ENCODE results near the gene KRTAP2-3. TPM values are rescaled to one million over a fixed set of nuclear protein-coding genes. Genes with fewer than 3 reads are reported as not detected.
"Not testable (repeated sequence)": the region's sequence is repeated elsewhere in the genome, so short reads cannot be mapped to it uniquely, and the experiment has no call there.

The KRTAP2-3 gene
- total RNA-seq (2022) (not detected in 2 replicates), Bru-seq, nascent RNA (not detected), BruChase-seq, experiment 1, labeled RNA remaining after a 6-hour chase (not detected), BruChase-seq, experiment 2, labeled RNA remaining after a 2-hour chase (not detected)
- long read RNA-seq = 0 reads

DNA sequence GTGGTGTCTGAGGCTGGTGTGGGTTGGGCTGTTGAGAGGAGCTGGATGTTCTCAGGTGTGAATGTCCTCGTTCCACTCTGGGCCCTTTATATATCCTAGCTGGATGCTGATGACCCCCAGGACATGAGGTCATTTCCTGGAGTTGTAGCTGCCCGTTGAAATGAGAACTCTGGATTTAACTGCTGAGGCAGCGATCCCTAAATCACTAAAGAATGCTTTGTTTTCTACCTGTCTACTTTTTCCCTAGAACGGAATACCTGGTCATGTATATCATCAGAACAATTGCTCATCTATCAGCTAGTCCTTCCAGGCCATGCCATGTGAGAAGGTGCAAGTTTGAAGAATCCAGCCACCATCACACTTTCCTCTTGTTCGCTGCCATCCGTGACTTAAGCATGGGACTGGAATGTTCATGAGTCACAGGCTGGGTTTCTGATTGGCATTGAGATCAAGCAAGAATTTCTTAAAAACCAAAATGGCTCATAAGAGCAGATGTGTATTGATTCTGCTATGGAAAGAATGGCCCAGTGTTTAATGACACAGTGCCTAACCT lies at the start of gene KRTAP2-3:
KRTAP2-3 (minus strand) TSS at position 63 of the 553 bp plus-strand sequence. CDS start 64 bp downstream, outside the sequence.
- DNase-seq (ENCODE audit: unreplicated experiment) = peak; percentile 62
- no peaks in the 10 kb centered on the region for H3K36me3 Mint-ChIP-seq (ENCODE audit: insufficient read depth, unreplicated experiment)
- H3K27me3 Mint-ChIP-seq (ENCODE audit: insufficient read depth, unreplicated experiment) = no peaks in the 10 kb centered on the region
- H3K27ac Mint-ChIP-seq (ENCODE audit: low read depth, unreplicated experiment) = peak within 1 kb of the TSS; percentile 32
- no peak within 1 kb of the TSS for H3K4me3 Mint-ChIP-seq (ENCODE audit: unreplicated experiment)
- no peaks in the 10 kb centered on the region for H3K9me3 Mint-ChIP-seq (ENCODE audit: unreplicated experiment)
- BruUV-seq (replicated peaks) = no TSS peak
- CTCF ChIA-PET = interaction anchor here (0.6 kb wide), 1 partner anchor 261 kb away, joined by 3 read pairs; no protein-coding TSS in a partner anchor
- peaks cover 25% of the 10 kb centered on the region for H3K4me1 Mint-ChIP-seq (ENCODE audit: insufficient read depth, unreplicated experiment)
- TF ChIP-seq, protein P1, sequence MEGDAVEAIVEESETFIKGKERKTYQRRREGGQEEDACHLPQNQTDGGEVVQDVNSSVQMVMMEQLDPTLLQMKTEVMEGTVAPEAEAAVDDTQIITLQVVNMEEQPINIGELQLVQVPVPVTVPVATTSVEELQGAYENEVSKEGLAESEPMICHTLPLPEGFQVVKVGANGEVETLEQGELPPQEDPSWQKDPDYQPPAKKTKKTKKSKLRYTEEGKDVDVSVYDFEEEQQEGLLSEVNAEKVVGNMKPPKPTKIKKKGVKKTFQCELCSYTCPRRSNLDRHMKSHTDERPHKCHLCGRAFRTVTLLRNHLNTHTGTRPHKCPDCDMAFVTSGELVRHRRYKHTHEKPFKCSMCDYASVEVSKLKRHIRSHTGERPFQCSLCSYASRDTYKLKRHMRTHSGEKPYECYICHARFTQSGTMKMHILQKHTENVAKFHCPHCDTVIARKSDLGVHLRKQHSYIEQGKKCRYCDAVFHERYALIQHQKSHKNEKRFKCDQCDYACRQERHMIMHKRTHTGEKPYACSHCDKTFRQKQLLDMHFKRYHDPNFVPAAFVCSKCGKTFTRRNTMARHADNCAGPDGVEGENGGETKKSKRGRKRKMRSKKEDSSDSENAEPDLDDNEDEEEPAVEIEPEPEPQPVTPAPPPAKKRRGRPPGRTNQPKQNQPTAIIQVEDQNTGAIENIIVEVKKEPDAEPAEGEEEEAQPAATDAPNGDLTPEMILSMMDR (IDR thresholded peaks at IDR 0.05; ENCODE audit: unreplicated experiment) = no peak
- POLR2A ChIA-PET = interaction anchor here (1.5 kb wide), 1 partner anchor 14 kb away, joined by 3 read pairs; no protein-coding TSS in a partner anchor
- intact Hi-C loops (cut with micrococcal nuclease) = loop anchor here (10.0 kb wide), 1 partner anchor 145 kb away; no protein-coding TSS in a partner anchor

GRCh38 chr17:41108728-41109386 lies 48.9 kb upstream of the KRTAP2-3 start:
- DNase-seq (ENCODE audit: unreplicated experiment); H3K27me3 Mint-ChIP-seq (ENCODE audit: insufficient read depth, unreplicated experiment); BruUV-seq (replicated peaks); H3K9me3 Mint-ChIP-seq (ENCODE audit: unreplicated experiment); intact Hi-C loops (cut with micrococcal nuclease); H3K4me3 Mint-ChIP-seq (ENCODE audit: unreplicated experiment); H3K4me1 Mint-ChIP-seq (ENCODE audit: insufficient read depth, unreplicated experiment); H3K27ac Mint-ChIP-seq (ENCODE audit: low read depth, unreplicated experiment); H3K36me3 Mint-ChIP-seq (ENCODE audit: insufficient read depth, unreplicated experiment); POLR2A ChIA-PET; CTCF ChIA-PET: not testable (repeated sequence)

DNA sequence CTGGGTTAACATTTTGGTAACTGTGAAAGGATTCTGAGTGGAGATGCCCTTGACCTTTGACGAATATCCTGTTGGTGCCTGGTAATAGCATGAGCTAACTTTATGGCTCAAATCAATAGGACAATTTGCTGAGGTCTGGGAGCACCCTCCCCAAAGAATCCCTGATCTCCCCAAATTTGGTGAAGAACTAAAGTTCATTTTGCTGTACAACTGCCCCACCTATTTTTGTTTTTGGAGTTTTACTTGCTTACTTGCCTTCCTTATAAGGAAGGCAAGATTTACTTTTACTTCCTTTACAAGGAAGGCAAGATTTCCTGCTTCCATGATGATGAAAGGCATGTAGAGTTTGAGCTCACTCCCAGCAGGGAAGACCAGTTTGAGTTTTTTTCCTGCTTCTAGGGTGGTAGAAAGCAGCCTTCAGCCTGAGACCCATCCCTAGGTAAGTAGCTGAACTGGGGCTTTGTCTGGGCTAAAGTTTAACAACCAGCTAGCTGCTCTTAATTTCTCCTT lies 48.1 kb upstream of the KRTAP2-3 start:
- no peak for DNase-seq (ENCODE audit: unreplicated experiment)
- Mint-ChIP-seq H3K36me3 (ENCODE audit: insufficient read depth, unreplicated experiment) (no peaks in the 10 kb centered on the region), H3K4me3 (ENCODE audit: unreplicated experiment) (no peak overlapping the region), H3K27ac (ENCODE audit: low read depth, unreplicated experiment) (no peak overlapping the region), H3K27me3 (ENCODE audit: insufficient read depth, unreplicated experiment) (no peaks in the 10 kb centered on the region), H3K9me3 (ENCODE audit: unreplicated experiment) (no peaks in the 10 kb centered on the region), H3K4me1 (ENCODE audit: insufficient read depth, unreplicated experiment) (no peaks in the 10 kb centered on the region)
- ChIA-PET CTCF (no interaction called here), POLR2A (no interaction called here)
- TF ChIP-seq, protein P1 (IDR thresholded peaks at IDR 0.05; ENCODE audit: unreplicated experiment) = no peak
- BruUV-seq (replicated peaks) = no TSS peak
- intact Hi-C loops (cut with micrococcal nuclease) = no loop called here

DNA sequence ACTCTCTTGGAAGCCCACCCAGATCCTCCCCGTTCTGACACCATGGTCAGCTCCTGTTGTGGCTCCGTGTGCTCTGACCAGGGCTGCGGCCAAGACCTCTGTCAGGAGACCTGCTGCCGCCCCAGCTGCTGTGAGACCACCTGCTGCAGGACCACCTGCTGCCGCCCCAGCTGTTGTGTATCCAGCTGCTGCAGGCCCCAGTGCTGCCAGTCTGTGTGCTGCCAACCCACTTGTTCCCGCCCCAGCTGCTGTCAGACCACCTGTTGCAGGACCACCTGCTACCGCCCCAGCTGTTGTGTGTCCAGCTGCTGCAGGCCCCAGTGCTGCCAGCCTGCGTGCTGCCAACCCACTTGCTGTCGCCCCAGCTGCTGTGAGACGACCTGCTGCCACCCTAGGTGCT lies 45.4 kb upstream of the KRTAP2-3 start, which contains the start of gene KRTAP4-9:
KRTAP4-9 (plus strand) TSS at position 43 of the 400 bp plus-strand sequence; CDS start at position 43, 0 bp downstream.
- H3K27ac Mint-ChIP-seq (ENCODE audit: low read depth, unreplicated experiment); intact Hi-C loops (cut with micrococcal nuclease); H3K4me1 Mint-ChIP-seq (ENCODE audit: insufficient read depth, unreplicated experiment); DNase-seq (ENCODE audit: unreplicated experiment); H3K36me3 Mint-ChIP-seq (ENCODE audit: insufficient read depth, unreplicated experiment); CTCF ChIA-PET; H3K9me3 Mint-ChIP-seq (ENCODE audit: unreplicated experiment); POLR2A ChIA-PET; H3K27me3 Mint-ChIP-seq (ENCODE audit: insufficient read depth, unreplicated experiment); BruUV-seq (replicated peaks); H3K4me3 Mint-ChIP-seq (ENCODE audit: unreplicated experiment): not testable (repeated sequence)

- H3K9me3 Mint-ChIP-seq (ENCODE audit: unreplicated experiment); intact Hi-C loops (cut with micrococcal nuclease); H3K27me3 Mint-ChIP-seq (ENCODE audit: insufficient read depth, unreplicated experiment); CTCF ChIA-PET; H3K36me3 Mint-ChIP-seq (ENCODE audit: insufficient read depth, unreplicated experiment); BruUV-seq (replicated peaks); H3K27ac Mint-ChIP-seq (ENCODE audit: low read depth, unreplicated experiment); H3K4me3 Mint-ChIP-seq (ENCODE audit: unreplicated experiment); DNase-seq (ENCODE audit: unreplicated experiment); POLR2A ChIA-PET; H3K4me1 Mint-ChIP-seq (ENCODE audit: insufficient read depth, unreplicated experiment): not testable (repeated sequence)
Measured at GRCh38 chr17:41104386-41105038, 44.6 kb upstream of the KRTAP2-3 start.
